Right renal cortex interstitium (tissue), 3 donors: ENCODE measurements around the gene CTBP1. TPM values are rescaled to one million over a fixed set of nuclear protein-coding genes. Genes with fewer than 3 reads are reported as not detected.

ENCODE experiments used
- DNase-seq, 3 donors: peaks; one replicate each; pipeline ENCODE4 v3.0.0-alpha.2; 2013; ENCODE audit warnings: low read depth in 3 of 3, low spot score in 2 of 3
- polyA plus RNA-seq, 3 donors: library from polyadenylated mRNA; unstranded; fragments of 120-200 nt; gene quantifications; one replicate each; pipeline ENCODE4 v1.2.1, GENCODE V29; 2013; ENCODE audit not compliant: insufficient read length in 3 of 3

The CTBP1 gene
- polyA plus RNA-seq, 3 donors: 98.0 to 118 (median 107) TPM

DNA sequence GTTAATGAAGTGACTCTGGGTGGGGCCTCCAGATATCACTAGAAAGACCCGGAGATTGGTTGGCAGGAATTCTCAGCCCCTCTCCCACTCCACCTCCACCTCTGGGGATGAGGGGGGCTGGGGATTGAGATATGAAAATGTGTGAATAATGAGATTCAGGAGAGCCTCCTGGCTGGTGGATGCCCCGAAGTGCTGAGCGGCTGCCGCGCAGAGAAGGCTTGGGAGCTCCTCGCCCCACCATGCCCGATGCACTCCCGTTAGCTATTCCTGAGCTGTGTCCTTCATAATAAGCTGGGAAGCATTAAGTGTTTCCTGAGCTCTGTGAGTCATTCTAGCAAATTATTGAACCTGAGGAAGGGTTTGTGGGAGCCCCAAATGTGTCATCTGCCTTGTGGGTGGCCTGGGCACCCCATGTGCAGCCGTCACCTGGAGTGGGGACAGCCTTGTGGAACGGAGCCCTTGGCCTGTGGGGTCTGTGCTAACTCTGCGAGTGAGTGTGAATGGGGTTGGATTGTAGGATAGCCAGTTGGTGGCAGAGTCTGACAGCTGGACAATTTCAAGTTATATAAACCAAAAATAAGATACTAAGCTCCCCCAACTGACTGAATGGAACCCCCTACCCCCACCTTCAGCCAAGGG, 36.3 kb upstream of the CTBP1 start:
- no peak for DNase-seq

DNA sequence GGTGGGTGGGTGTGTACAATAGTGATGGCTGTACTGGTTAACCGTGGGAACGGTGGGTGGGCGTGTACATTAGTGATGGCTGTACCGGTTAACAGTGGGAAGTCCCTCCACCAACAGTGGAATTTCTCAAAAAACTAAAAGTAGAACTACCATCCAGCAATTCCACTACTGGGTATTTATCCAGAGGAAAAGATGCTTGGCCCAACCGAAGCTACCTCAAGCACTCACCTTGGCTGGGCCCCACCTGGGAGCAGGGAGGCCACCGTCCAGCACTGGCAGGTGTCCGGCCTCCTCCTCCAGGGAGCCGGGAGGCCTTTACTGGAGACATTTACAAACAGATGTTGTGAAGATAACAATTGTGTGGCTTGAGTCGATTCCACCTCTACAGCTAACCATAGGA, 34.8 kb upstream of the CTBP1 start:
- DNase-seq: no peak

DNA sequence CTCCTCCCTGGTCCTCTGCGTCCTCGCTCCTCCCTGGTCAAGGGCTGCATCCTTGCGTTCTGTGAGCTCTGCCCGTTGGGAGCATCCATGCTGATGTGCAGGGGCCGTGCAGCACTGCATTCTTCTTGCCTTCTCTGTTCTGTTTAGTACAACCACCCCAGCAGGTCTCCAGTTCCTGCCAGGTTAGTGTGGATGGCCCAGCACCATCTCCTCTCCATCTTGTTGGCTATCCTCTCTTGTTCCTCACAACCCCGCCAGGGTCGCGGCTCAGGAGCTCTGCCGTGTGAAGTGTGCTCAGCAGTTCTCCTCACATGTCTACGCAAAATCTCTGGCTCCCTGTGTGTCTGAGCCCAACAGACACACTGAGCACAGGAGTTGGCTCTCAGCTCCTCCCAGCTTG, 30.3 kb upstream of the CTBP1 start:
- no peak for DNase-seq

DNA sequence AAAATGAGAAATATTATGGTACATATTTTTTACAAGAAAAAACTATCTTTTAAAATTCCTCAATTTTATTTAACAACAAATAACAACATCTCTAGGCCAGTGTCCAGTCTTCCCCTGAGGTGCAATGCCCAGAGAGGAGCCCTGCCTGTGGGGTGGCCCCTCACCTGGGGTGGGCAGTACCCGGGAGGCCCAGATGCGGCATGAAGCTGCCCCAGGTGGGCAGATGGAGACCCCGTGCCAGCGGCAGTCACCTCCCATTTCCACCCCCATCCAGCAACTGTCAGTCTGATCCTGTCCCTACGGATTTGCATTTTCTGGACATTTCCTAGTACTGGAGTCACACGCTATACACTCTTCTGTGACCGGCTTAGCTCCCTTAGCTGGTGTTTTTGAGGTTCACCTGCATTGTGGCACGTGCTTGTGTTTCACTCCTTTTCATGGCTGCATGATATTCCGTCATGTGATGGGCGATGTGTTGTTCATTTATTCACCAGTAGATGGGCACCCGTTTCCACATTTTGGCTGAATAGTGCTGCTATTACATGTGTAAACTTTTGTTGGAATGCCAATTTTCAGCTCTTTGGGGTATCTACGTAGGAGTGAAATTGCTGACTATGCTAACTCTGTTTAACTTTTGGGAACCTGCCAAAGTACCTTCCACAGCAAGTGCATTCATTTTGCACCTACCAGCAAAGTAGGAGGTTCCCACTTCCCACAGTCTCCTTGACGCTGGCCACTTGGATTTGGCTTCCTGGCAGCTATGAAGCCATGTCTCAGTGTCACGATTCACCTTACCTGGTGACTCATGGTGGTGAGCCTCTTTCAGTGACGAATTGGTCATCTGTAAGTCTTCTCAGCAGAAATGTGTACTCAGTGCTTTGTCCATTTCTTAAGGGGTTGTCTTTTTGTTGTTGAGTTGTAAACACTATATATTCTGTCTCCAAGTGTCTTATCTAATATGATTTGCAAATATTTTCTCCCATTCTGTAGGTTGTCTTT, 29.0 kb upstream of the CTBP1 start:
- no peak for DNase-seq

DNA sequence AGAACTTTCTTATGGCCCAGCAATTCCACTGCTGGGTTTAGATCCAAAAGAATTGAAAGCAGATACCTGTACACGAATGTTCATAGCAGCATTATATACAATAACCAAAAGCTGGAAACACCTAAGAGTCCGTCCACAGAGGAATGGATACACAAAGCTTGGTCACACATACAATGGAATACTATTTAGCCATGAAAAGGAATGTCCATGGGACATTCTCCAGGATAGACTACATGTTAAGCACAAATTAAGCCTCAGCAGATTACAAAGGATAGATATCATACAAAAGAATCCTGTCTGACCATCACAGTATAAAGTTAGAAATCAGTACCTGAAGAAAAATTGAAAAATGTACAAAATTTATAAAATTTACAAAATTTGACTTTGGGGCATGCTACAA, 28.1 kb upstream of the CTBP1 start:
- DNase-seq: no peak

DNA sequence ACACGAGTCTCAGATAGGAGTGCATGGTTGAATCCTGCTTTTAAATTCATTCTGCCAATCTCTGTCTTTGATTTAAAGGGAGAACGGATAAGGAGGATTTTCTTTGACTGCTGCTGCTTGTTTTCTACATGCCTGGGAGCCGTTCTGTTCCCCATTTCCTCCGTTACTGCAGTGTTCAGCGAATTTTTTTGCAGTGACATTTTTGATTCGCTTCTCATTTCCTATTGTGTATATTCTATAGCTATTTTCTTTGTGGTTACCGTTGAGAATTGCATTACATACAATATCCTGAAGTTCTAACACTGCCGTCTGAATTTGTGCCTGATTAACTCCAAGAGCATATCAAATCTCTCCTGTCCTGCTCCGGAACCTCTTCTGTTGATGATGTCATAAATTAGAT, 25.9 kb upstream of the CTBP1 start:
- no peak for DNase-seq

DNA sequence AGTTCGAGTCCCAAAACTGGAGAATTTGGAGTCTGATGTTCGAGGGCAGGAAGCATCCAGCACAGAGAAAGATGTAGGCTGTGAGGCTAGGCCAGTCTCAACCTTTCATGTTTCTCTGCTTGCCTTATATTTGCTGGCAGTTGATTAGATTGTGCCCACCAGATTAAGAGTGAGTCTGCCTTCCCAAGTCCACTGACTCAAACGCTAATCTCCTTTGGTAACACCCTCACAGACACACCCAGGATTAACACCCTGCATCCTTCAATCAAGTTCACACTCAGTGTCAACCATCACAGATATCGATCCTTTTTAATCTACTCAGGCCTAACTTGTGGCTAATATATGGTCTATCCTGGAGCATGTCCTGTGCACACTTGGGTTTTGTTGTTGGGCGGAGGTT, 22.8 kb upstream of the CTBP1 start:
- DNase-seq: no peak

DNA sequence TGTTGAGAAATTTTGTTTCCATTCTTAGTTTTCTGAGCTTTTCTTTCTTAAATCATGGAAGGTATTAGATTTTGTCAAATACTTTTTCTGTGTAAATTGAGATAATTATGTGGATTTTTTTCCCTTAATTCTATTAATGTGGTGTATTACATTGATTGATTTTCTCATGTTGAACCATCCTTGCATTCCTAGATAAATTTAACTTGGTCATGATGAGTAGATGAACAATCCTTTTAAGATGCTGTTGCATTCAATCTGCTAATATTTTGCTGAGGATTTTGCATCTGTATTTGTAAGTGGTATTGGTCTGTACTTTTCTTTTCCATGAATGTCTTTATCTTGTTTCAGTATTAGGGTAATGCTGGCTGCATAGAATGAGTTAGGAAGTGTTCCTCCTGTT, 20.3 kb upstream of the CTBP1 start:
- no peak for DNase-seq

DNA sequence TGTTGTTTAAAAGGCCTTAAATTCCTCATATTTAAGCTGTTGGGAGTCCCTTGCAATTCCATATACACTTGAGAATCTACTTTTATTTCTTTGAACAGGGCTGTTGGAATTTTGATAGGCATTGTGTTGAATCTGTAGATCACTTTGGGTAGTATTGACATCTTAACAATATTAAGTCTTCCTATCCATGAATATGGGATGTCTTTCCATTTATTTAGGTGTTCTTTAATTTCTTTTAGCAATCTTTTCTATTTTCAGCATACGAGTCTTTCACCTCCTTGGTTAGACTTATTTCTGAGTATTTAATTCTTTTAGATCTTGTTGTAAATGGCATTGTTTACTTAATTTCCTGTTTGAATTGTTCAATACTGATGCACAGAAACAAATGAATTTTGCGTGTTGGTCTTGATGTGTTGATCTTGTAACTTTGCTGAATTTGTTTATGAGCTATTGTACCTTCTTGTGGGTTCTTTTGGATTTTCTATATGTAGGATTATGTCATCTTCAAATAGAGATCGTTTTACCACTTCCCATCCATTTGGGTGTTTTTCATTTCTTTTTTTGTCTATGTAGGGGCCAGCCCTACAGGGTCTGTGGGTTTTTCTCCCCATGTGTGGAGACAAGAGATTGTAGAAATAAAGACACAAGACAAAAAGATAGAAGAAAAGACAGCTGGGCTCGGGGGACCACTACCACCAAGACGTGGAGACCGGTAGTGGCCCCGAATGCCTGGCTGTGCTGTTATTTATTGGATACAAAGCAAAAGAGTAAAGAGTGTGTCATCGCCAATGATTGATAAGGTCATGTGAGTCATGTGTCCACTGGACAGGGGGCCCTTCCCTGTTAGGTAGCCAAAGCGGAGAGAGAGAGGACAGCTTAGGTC, 18.2 kb upstream of the CTBP1 start:
- DNase-seq: no peak

DNA sequence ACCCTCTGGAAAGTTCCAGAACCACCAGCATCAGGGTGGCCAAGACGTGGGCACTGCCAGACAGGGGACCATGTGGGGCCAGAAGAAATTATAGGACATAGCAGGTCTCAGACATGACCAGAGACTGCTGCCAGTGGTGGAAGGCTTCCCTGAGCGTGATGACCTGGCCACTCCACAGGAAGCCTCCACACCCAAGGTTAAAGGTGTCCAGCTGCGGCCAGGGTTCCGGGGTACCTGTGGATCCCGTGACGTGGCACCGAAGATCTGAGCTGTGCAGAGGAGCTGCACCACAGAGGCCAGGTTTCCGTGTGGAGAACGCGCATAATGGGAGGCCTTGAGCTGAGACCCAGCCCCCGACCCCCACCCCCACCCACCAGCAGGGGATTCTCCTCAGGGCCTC, 16.4 kb upstream of the CTBP1 start:
- no peak for DNase-seq

DNA sequence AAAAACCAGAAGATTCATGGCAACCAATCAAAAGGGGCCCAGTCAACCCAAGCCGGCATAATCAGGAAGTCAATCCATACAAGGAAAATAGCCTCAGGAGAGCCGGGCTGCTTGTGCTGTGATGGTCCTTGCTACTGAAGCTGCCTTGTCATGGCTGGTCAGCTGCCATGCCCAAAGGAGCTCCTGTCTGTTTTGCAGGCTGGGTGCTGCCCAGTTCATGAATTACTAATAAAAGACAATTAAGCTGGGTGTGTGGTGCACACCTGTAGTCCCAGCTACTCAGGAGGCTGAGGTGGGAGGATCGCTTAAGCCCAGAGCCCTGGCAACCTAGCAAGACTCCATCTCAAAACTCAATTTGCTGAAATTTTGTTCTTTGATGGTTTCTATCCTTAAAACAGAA, 16.0 kb upstream of the CTBP1 start:
- DNase-seq: no peak

DNA sequence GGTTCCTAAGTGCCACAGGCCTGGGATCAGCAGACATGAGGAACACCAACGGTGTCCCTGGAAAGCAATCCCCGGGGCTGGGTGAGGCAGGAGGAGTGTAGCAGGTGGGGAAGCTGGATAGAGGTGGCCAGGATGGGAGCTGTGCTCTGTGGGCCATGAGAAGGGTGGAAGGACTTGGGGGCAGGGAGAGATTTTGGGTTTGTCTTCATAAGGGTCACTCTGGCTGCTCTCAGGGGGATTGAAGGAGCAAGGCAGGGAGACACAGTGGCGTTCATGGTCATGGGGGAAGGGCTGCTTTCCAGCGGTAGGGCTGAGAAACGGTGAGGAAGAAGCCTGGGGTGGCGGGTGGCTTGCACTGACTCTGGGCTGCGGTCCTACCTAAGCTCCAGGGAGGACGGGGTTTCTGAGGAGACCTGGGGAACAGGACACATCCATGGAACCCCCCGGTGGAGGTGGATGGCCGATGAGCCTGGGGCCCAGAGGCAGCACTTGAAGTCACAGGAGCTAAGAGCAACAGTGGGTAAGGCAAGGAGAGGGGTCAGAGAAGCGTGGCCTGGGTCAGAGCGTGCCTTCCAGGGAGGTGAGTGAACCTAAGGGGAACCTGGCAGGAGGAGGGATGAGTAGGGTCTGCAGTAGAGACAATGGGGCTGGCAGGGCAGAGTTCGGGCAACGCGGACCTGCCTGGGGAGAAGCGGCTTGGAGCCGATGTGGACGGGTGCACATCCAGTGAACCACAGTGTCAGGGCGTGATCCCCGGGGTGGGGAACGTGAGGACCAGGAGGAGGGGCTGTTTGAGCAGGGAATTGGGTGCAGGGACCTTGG, 12.4 kb upstream of the CTBP1 start:
- no peak for DNase-seq

DNA sequence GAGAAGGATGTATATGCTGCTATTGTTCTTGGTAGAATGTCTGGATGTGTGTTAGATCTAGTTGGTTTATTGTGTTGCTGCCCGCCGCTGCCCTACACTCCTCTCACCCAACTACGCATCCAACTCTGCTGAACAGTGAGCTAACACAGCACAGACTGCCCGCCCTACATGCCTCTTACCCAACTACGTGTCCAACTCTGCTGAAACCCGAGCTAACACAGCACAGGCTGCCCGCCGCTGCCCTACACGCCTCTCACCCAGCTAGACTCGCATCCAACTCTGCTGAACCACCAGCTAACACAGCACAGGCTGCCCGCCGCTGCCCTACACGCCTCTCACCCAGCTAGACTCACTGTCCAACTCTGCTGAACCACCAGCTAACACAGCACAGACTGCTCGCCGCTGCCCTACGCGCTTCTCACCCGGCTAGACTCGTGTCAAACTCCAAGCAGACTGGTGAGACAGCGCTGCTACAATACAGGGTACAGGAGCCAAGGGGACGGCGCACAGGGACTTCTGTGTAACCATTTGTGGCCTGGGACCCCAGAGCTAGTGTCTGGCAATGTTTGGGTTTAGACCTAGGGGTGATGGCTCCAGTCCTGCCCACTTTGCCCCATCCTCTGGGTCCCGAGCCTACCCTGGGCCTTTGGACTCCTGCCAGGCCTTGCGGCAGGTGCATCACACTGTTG, 11.6 kb upstream of the CTBP1 start:
- no peak for DNase-seq

DNA sequence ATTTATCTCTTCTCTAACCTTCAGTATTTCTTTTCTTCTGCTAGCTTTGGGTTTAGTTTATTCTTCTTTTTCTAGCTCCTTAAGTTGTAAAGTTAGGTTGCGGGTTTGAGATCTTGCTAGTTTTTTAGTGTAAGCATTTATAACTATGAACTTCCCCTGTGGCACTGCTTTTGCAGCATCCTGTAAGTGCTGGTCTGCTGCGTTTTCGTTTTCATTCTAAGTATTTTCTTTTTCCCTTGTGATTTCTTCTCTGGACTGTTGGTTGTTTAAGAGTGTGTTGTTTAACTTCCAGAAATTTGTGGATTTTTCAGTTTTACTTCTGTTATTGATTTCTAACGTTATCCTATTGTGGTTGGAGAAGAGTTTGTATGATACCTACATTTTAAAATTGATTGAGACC, 11.0 kb upstream of the CTBP1 start:
- DNase-seq: no peak

DNA sequence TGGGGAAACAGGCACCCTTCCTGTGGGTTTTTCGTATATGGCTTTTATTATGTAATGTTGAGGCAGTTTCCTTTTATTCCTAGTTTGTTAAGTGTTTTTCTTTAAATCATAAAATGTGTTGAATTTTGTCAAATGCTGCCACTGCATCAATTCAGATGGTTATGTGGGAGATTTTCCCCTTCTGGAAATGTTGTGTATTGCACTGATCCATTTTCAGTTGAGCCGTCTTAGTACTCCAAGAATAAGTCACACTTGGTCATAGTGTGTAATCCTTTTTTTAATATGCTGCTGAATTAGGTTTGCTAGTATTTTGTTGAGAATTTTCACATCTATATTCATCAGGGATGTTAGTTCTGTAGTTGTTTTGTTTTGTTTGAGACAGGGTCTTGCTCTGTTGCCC, 9.5 kb upstream of the CTBP1 start:
- no peak for DNase-seq

DNA sequence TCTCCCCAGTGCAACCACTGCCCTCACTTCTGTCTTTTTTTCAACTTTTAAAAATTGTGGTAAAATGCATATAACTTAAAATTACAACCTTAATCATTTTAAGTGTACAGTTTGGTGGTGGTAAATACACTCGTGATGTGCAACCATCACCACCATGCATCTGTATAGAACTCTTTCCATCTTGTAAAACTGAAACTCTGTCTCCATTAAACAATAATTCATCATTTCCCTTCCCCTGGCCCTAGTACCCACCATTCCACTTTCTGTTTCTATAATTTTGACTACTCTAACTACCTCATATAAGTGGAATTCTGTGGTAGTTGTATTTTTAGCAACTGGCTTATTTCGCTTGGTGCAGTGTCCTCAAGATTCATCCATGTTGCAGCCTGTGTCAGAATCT, 6.8 kb upstream of the CTBP1 start:
- no peak for DNase-seq

DNA sequence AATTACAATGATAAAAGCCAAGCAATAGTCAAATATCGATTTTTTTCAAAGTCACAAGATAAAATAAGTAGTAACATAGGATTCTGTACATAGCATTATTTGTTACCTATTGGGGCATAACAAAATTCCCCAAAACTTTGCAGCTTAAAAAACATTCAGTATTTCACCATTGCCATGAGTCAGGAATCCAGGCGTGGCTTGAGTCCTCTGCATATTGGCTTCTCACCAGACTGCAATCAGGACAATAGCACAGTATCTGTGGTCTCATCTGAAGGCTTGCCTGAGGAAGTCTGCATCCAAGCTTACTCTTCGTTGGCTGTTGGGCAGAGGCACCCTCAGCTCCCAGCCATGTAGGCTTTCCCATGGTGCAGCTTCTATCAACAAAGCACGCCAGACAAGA, 6.2 kb upstream of the CTBP1 start:
- no peak for DNase-seq

DNA sequence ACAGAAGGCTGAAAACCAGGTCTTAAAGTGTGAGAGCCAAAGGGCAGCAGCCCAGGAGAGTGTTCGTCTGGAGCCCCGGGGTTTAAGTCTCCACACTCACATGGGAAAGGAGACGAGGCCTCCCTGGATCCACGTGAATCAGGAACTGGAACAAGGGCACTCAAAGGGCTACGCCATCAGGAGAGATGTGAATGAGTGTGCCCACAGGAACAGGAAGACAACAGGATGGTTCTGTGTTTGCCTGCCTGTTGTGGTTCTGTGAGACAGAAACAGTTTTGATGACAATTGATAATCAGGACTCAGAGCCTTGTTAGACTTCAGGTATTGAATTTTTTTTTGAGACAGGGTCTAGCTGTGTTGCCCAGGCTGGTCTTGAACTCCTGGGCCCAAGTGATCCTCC, 4.9 kb upstream of the CTBP1 start:
- no peak for DNase-seq

DNA sequence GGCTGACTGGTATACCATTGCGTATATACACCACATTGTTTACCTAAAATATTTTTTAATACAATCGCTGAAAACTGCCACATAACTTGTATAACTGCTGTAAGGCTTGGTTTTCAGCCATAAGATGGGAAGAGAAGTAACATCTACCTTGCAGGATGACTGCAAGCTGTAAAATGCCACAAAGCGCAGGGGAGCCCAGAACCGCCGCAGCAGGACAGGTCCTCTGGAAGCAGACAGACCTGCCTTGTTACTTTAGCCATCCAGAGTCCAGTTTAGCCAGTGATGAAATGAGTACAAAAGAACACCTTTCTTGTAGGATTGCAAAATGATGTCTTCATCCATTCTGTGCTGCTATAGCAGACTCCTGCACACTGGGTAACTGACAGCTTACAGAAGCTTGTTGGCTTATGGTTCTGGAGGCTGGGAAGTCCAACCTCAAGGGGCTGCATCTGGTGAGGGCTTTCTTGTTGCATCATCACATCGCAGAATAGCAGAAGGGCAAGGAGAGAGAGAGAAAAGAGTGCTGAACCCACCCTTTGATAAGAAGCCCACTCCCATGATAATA, 4.1 kb upstream of the CTBP1 start:
- no peak for DNase-seq

DNA sequence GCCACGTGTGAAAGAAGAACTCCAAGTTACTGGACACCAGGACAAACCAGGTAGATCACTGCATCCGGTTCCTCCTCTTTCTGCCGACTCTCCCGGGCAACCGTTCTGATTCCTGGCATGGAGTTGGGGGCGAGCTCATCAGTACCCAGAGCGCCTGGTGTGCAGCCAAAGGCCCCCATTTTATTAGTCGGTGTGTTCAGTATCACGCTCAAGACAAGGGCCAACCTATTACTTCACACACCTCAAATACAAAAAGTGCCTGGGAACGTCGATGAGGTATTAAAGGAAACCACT, 2.8 kb upstream of the CTBP1 start:
- DNase-seq: no peak
